AG04450 (cell line): ENCODE data around the gene HLA-F. TPM values are rescaled to one million over a fixed set of nuclear protein-coding genes. Genes with fewer than 3 reads are reported as not detected.

ENCODE experiments used
- CTCF ChIA-PET: fragments of 300-600, 350-600 bp; formaldehyde crosslinking; extraction: SDS; loops from one replicate; lab custom pipeline; 2022; ENCODE audit warnings: antibody characterized with exemption, inconsistent platforms; lab: Charles Lee
- POLR2A ChIA-PET: fragments of 350-600 bp; formaldehyde crosslinking; extraction: SDS; loops from one replicate; lab custom pipeline; 2021; ENCODE audit warnings: antibody characterized with exemption, inconsistent platforms; lab: Yijun Ruan, JAX
- DNase-seq: peaks from one replicate; pipeline ENCODE4 v3.0.0-alpha.2; 2011; ENCODE audit warnings: low read depth, low spot score
- H3K27ac ChIP-seq: one replicate; pipeline ENCODE4 v1.5.1; 2012; ENCODE audit warnings: low read depth, low read length, control low read depth
- H3K27me3 ChIP-seq: one replicate; pipeline ENCODE4 v1.6.0; 2012; ENCODE audit warnings: low read length; ENCODE audit not compliant: control insufficient read depth, insufficient read depth
- H3K4me3 ChIP-seq: 2 replicates; pipeline ENCODE4 v1.5.1; 2011; ENCODE audit warnings: mild to moderate bottlenecking, low read depth, low read length, control low read depth
- H3K9me3 ChIP-seq: 2 replicates; pipeline ENCODE4 v1.5.1; 2012; ENCODE audit warnings: low read length; ENCODE audit not compliant: control insufficient read depth, insufficient read depth
- CTCF ChIP-seq: IDR thresholded peaks from 2 replicates; pipeline ENCODE4 v1.5.1; 2011; ENCODE audit warnings: low read depth, low read length, control low read depth, inconsistent platforms
- polyA plus RNA-seq: library from polyadenylated mRNA; depleted of rRNA; stranded (reverse); fragments of >200 nt; gene quantifications from 2 replicates; pipeline ENCODE4 v1.2.3, GENCODE V29; 2011

HLA-F gene
- polyA plus RNA-seq, 1 experiment: 0.12 TPM

GRCh38 chr6:29731281-29731680 lies 8.0 kb downstream of the HLA-F start:
- peaks cover 3% of the 10 kb centered on the region for H3K27me3 ChIP-seq
- H3K4me3 ChIP-seq: no peak overlapping the region
- no peak overlapping the region for H3K27ac ChIP-seq
- H3K9me3 ChIP-seq: no peaks in the 10 kb centered on the region
- ChIA-PET CTCF (interaction anchor here (0.9 kb wide), 1 partner anchor 28 kb away, joined by 3 read pairs; no protein-coding TSS in a partner anchor), POLR2A (no interaction called here)
- no peak for TF ChIP-seq CTCF
- DNase-seq: no peak

GRCh38 chr6:29733057-29733456 lies 9.8 kb downstream of the HLA-F start:
- POLR2A ChIA-PET: no interaction called here

GRCh38 chr6:29734046-29735018 lies 11.1 kb downstream of the HLA-F start:
- CTCF ChIA-PET: no interaction called here

More at GRCh38 chr6:29733057-29733456, 9.8 kb downstream of the HLA-F start:
- no peak overlapping the region for H3K4me3 ChIP-seq
- H3K27me3 ChIP-seq: no peaks in the 10 kb centered on the region
- no peak for DNase-seq
- no peaks in the 10 kb centered on the region for H3K9me3 ChIP-seq
- no peak for TF ChIP-seq CTCF
- CTCF ChIA-PET: no interaction called here
- H3K27ac ChIP-seq: no peak overlapping the region

GRCh38 chr6:29736563-29736962 lies 13.3 kb downstream of the HLA-F start:
- POLR2A ChIA-PET: no interaction called here
- no peak overlapping the region for H3K27ac ChIP-seq
- CTCF ChIA-PET: interaction anchor here (3.6 to 4.1 kb wide), 2 partner anchors 17 to 98 kb away, joined by 14 to 26 read pairs; no protein-coding TSS in a partner anchor
- H3K9me3 ChIP-seq: no peaks in the 10 kb centered on the region
- no peak for DNase-seq
- no peak for TF ChIP-seq CTCF
- no peak overlapping the region for H3K4me3 ChIP-seq
- H3K27me3 ChIP-seq: no peaks in the 10 kb centered on the region

More at GRCh38 chr6:29734046-29735018, 11.1 kb downstream of the HLA-F start:
- no peak for TF ChIP-seq CTCF
- POLR2A ChIA-PET: no interaction called here
- Histone ChIP-seq H3K27me3 (no peaks in the 10 kb centered on the region), H3K4me3 (no peak overlapping the region), H3K9me3 (no peaks in the 10 kb centered on the region), H3K27ac (no peak overlapping the region)
- DNase-seq: no peak
